Mesenchymal stem cell (in vitro differentiated cells and primary cell): Measurements from ENCODE around the gene TBC1D8B.

Source experiments
- DNase-seq: peaks from one replicate; pipeline ENCODE4 v3.0.0-alpha.2; 2013
- H2AFZ ChIP-seq: one replicate; pipeline ENCODE4 v1.6.1; 2013; ENCODE audit warnings: low read depth, mild to moderate bottlenecking, control low read depth, inconsistent platforms, low read length, moderate library complexity
- H2AK5ac ChIP-seq: 2 replicates; pipeline ENCODE4 v1.6.1; 2013; ENCODE audit warnings: low read length, moderate library complexity, mild to moderate bottlenecking, inconsistent platforms; ENCODE audit not compliant: severe bottlenecking
- H2BK120ac ChIP-seq: one replicate; pipeline ENCODE4 v1.6.1; 2013; ENCODE audit warnings: low read depth, mild to moderate bottlenecking, inconsistent platforms, low read length, moderate library complexity
- H2BK12ac ChIP-seq, 2 experiments: one replicate each; pipeline ENCODE4 v1.6.1; 2013; ENCODE audit warnings: inconsistent platforms in 2 of 2, low read length in 2 of 2, mild to moderate bottlenecking in 2 of 2, moderate library complexity in 2 of 2, control low read depth in 1 of 2
- H2BK15ac ChIP-seq: one replicate; pipeline ENCODE4 v1.6.1; 2013; ENCODE audit warnings: mild to moderate bottlenecking, low read depth, inconsistent platforms; ENCODE audit not compliant: poor library complexity, severe bottlenecking
- H2BK5ac ChIP-seq: 2 replicates; pipeline ENCODE4 v1.6.1; 2013; ENCODE audit warnings: low read depth, mild to moderate bottlenecking, low read length, control low read depth, inconsistent platforms; ENCODE audit not compliant: poor library complexity, severe bottlenecking
- H3K14ac ChIP-seq, 2 experiments: one replicate each; pipeline ENCODE4 v1.6.1; 2013; ENCODE audit warnings: inconsistent platforms in 2 of 2, low read length in 2 of 2, control low read depth in 1 of 2, mild to moderate bottlenecking in 1 of 2, moderate library complexity in 1 of 2
- H3K18ac ChIP-seq, 2 experiments: one replicate each; pipeline ENCODE4 v1.6.1; 2013; ENCODE audit warnings: inconsistent platforms in 2 of 2, low read length in 2 of 2, control low read depth in 1 of 2, low read depth in 1 of 2, mild to moderate bottlenecking in 1 of 2
- H3K23ac ChIP-seq, 2 experiments: one replicate each; pipeline ENCODE4 v1.6.1; 2013; ENCODE audit warnings: inconsistent platforms in 2 of 2, low read length in 2 of 2, mild to moderate bottlenecking in 2 of 2, moderate library complexity in 2 of 2, control low read depth in 1 of 2
- H3K27ac ChIP-seq: 2 replicates; pipeline ENCODE4 v1.5.1; 2013; ENCODE audit warnings: mild to moderate bottlenecking, moderate library complexity, low read length, control low read depth, inconsistent platforms; ENCODE audit not compliant: poor library complexity, severe bottlenecking
- H3K27me3 ChIP-seq, 2 experiments: 2 replicates each; pipeline versions ENCODE4 v1.6.1 to v1.7.0; 2013; ENCODE audit warnings: low read length in 2 of 2, mild to moderate bottlenecking in 2 of 2, moderate library complexity in 2 of 2, control low read depth in 1 of 2, inconsistent platforms in 1 of 2; ENCODE audit not compliant: control insufficient read depth in 1 of 2, insufficient read depth in 1 of 2
- H3K36me3 ChIP-seq, 2 experiments: 2 replicates each; pipeline versions ENCODE4 v1.6.1 to v1.7.0; 2013; ENCODE audit warnings: low read length in 2 of 2, control low read depth in 1 of 2, inconsistent platforms in 1 of 2, low read depth in 1 of 2, mild to moderate bottlenecking in 1 of 2; ENCODE audit not compliant: insufficient read depth in 2 of 2, control insufficient read depth in 1 of 2
- H3K4ac ChIP-seq, 2 experiments: one replicate each; pipeline ENCODE4 v1.6.1; 2013; ENCODE audit warnings: inconsistent platforms in 2 of 2, low read length in 2 of 2, mild to moderate bottlenecking in 2 of 2, moderate library complexity in 2 of 2, control low read depth in 1 of 2, low read depth in 1 of 2
- H3K4me1 ChIP-seq: 2 replicates; pipeline ENCODE4 v1.6.1; 2013; ENCODE audit warnings: low read depth, low read length, control low read depth; ENCODE audit not compliant: control insufficient read depth, insufficient read depth
- H3K4me2 ChIP-seq: 2 replicates; pipeline ENCODE4 v1.6.1; 2013; ENCODE audit warnings: low read length, mild to moderate bottlenecking, inconsistent platforms; ENCODE audit not compliant: poor library complexity, severe bottlenecking
- H3K4me3 ChIP-seq, 2 experiments: 2 replicates each; pipeline versions ENCODE4 v1.5.1 to v1.7.0; 2013; ENCODE audit warnings: low read length in 2 of 2, mild to moderate bottlenecking in 2 of 2, control low read depth in 1 of 2, low read depth in 1 of 2; ENCODE audit not compliant: insufficient read depth in 1 of 2
- H3K79me1 ChIP-seq: replicated peaks from 2 replicates; pipeline ENCODE4 v1.6.1; 2013; ENCODE audit warnings: mild to moderate bottlenecking, control low read depth, low read length, inconsistent platforms; ENCODE audit not compliant: poor library complexity, severe bottlenecking
- H3K9ac ChIP-seq: 2 replicates; pipeline ENCODE4 v1.7.0; 2013; ENCODE audit warnings: mild to moderate bottlenecking, low read length, moderate library complexity
- H3K9me3 ChIP-seq: 2 replicates; pipeline ENCODE4 v1.7.0; 2013; ENCODE audit warnings: mild to moderate bottlenecking, low read length; ENCODE audit not compliant: control insufficient read depth
- H4K8ac ChIP-seq: one replicate; pipeline ENCODE4 v1.6.1; 2013; ENCODE audit warnings: inconsistent platforms, mild to moderate bottlenecking, low read length, moderate library complexity
- H4K91ac ChIP-seq: one replicate; pipeline ENCODE4 v1.6.1; 2013; ENCODE audit warnings: mild to moderate bottlenecking, low read length, inconsistent platforms
- WGBS: methylation state at CpG from one replicate; pipeline ENCODE4 v1.1.7; 2013; ENCODE audit warnings: mixed read lengths; 5-methylcytosine and 5-hydroxymethylcytosine counted together

The TBC1D8B gene

DNA sequence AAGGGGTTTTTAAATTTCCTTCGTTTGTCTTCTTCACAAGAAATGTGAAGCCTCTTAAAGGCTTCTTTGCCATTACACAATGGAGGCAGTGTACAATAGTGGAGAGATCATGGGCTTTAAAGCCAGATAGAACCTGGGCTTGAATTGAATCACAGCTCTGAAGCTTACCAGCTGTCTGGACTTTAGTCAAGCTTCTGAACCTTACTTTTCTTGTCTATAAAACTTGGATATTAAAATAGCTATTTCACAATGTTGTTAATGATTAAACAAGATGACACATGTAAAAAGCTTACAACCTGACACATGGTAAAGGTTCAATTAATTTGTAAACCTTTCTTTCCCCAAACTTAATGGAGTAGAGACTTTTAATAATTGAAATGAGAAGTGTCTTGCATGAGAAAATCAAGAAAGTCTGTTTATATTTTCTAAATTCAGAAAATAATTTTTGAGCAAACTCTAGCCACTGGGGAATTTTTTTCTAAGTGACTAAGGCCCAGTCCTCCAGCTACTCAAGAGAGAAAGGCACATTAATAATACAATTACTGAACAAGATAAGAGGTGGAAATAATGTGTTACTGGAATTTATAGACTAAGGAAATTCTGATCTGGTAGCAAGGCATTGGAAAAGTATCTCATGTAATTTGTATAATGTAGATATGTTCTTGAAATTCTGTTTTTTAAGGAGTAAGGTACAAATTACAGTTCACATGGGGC, 21.7 kb upstream of the TBC1D8B start:
- no peaks in the 10 kb centered on the region for H3K4me1 ChIP-seq
- H3K36me3 ChIP-seq: no peaks in the 10 kb centered on the region
- no peaks in the 10 kb centered on the region for H3K9me3 ChIP-seq
- no peak overlapping the region for H3K9ac ChIP-seq
- no peak overlapping the region for H3K4me2 ChIP-seq
- H2BK12ac ChIP-seq: no peak overlapping the region
- H2BK15ac ChIP-seq: no peak overlapping the region
- no peak for DNase-seq
- no peak overlapping the region for H2AFZ ChIP-seq
- peak overlapping the region; percentile 23 for H3K27ac ChIP-seq
- H3K18ac ChIP-seq: no peak overlapping the region
- WGBS: 63% methylated on average over 1 of the region's 1 CpG
- no peaks in the 10 kb centered on the region for H3K79me1 ChIP-seq
- H3K4ac ChIP-seq: no peak overlapping the region
- no peak overlapping the region for H2AK5ac ChIP-seq
- H3K14ac ChIP-seq: no peak overlapping the region
- H4K91ac ChIP-seq: no peak overlapping the region
- H2BK120ac ChIP-seq: no peak overlapping the region
- H3K23ac ChIP-seq: no peak overlapping the region
- H3K4me3 ChIP-seq: no peak overlapping the region
- H2BK5ac ChIP-seq: no peak overlapping the region
- H4K8ac ChIP-seq: no peak overlapping the region
- peaks cover 0 to 29% of the 10 kb centered on the region in 2 experiments for H3K27me3 ChIP-seq

DNA sequence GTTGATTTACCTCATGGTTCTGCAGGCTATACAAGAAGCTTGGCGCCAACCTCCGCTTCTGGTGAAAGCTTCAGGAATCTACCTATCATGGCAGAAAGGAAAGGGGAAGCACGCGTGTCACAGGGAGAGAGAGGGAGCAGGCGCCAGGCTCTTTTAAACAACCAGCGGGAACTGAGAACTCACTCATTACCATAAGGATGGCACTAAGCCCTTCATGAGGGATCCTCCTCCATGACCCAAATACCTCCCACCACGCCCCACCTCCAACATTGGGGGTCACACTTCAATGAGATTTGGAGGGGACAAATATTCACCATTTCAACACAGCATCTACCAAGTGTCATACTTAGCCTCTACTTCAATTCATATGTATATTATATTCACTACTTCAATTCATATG, 18.8 kb upstream of the TBC1D8B start:
- no peak overlapping the region for H2AFZ ChIP-seq
- no peak overlapping the region for H2BK5ac ChIP-seq
- no peak overlapping the region for H2AK5ac ChIP-seq
- no peak overlapping the region for H3K18ac ChIP-seq
- no peak overlapping the region for H3K23ac ChIP-seq
- WGBS: 20% methylated on average over 6 of the region's 7 CpGs
- H2BK15ac ChIP-seq: no peak overlapping the region
- H3K4ac ChIP-seq: no peak overlapping the region
- H3K27me3 ChIP-seq: peaks cover 0 to 21% of the 10 kb centered on the region in 2 experiments
- H3K36me3 ChIP-seq: no peaks in the 10 kb centered on the region
- H3K79me1 ChIP-seq: no peaks in the 10 kb centered on the region
- DNase-seq: no peak
- no peak overlapping the region for H2BK12ac ChIP-seq
- H4K91ac ChIP-seq: no peak overlapping the region
- no peak overlapping the region for H3K14ac ChIP-seq
- no peaks in the 10 kb centered on the region for H3K4me1 ChIP-seq
- no peak overlapping the region for H3K9ac ChIP-seq
- no peak overlapping the region for H4K8ac ChIP-seq
- H3K4me2 ChIP-seq: no peak overlapping the region
- no peak overlapping the region for H2BK120ac ChIP-seq
- H3K4me3 ChIP-seq: no peak overlapping the region
- H3K27ac ChIP-seq: no peak overlapping the region
- H3K9me3 ChIP-seq: no peaks in the 10 kb centered on the region

DNA sequence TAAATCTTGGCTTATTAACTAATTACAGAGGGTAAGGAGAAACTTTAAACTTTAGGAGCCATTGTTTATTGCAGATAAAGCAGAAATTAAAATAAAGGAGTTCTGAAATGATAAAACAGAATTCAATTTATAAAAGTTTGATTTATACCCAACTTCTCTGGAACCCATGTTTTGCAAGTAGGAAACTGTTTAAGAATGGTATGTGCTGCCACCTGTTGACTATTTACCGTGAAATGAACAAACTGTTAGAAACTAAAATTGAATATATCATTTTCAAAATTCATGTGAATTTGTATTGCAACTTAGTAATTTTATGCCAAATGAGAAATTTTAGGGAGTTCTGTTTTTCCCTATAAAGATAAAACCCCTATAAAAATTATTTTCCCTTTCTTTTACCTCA, 11.0 kb upstream of the TBC1D8B start:
- no peak overlapping the region for H3K4me2 ChIP-seq
- H3K9ac ChIP-seq: no peak overlapping the region
- no peak overlapping the region for H2AFZ ChIP-seq
- no peak overlapping the region for H3K14ac ChIP-seq
- H2AK5ac ChIP-seq: no peak overlapping the region
- H4K8ac ChIP-seq: no peak overlapping the region
- DNase-seq: no peak
- H2BK12ac ChIP-seq: no peak overlapping the region
- no peaks in the 10 kb centered on the region for H3K36me3 ChIP-seq
- H3K27ac ChIP-seq: no peak overlapping the region
- peaks cover 0 to 32% of the 10 kb centered on the region in 2 experiments for H3K27me3 ChIP-seq
- H2BK120ac ChIP-seq: no peak overlapping the region
- no peak overlapping the region for H3K4me3 ChIP-seq
- H3K23ac ChIP-seq: no peak overlapping the region
- no peaks in the 10 kb centered on the region for H3K9me3 ChIP-seq
- H3K4ac ChIP-seq: no peak overlapping the region
- no CpG with 5 or more reads among the region's 1 CpG for WGBS
- no peak overlapping the region for H2BK15ac ChIP-seq
- no peaks in the 10 kb centered on the region for H3K79me1 ChIP-seq
- no peak overlapping the region for H3K18ac ChIP-seq
- H4K91ac ChIP-seq: no peak overlapping the region
- no peak overlapping the region for H2BK5ac ChIP-seq
- no peaks in the 10 kb centered on the region for H3K4me1 ChIP-seq

DNA sequence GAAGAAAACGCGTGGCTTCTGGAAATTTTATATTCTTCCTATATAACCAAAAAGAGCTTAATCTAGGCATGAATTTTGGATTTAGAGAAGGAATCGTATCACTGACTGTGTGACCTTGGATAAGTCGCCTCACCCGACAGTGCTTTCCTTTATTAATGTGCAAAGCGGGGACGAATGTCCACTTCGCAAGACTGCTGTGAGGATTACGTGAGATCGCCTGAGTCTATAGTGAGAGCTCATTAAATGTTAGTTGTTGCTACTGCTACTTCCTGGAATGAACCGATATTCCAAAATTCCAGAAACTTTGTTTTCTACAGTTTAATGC, 448 bp upstream of the TBC1D8B start:
- Histone ChIP-seq H3K18ac (no peak overlapping the region), H3K23ac (no peak overlapping the region), H2BK5ac (no peak overlapping the region), H3K27ac (no peak overlapping the region), H3K9me3 (no peaks in the 10 kb centered on the region), H3K14ac (no peak overlapping the region), H2BK120ac (no peak overlapping the region), H3K4ac (no peak overlapping the region), H3K79me1 (peaks cover 6% of the 10 kb centered on the region), H3K36me3 (no peaks in the 10 kb centered on the region), H3K9ac (peak overlapping the region; percentile 90), H2AK5ac (no peak overlapping the region), H4K91ac (no peak overlapping the region), H2AFZ (no peak overlapping the region), H4K8ac (no peak overlapping the region), H3K4me2 (peak overlapping the region; percentile 33), H2BK12ac (no peak overlapping the region), H3K27me3 (peaks cover 0 to 23% of the 10 kb centered on the region in 2 experiments), H3K4me1 (no peaks in the 10 kb centered on the region), H2BK15ac (no peak overlapping the region), H3K4me3 (peak overlapping the region in 1 of 2 experiments; percentile 93)
- DNase-seq: no peak
- 19% methylated on average over 4 of the region's 11 CpGs for WGBS
